Keratinocyte (primary cell): Measurements from ENCODE around the gene KRTAP2-1. TPM values are rescaled to one million over a fixed set of nuclear protein-coding genes. Genes with fewer than 3 reads are reported as not detected.

Source experiments
- DNase-seq: peaks from one replicate; pipeline ENCODE4 v3.0.0-alpha.2; 2011; ENCODE audit warnings: low read depth, missing footprints, low spot score
- FAIRE-seq: peaks from 2 replicates; lab custom pipeline; 2011; peaks lifted over from hg19 to GRCh38; lab: Jason Lieb, UNC
- H2AFZ ChIP-seq: 2 replicates; pipeline ENCODE4 v1.6.0; 2012; ENCODE audit warnings: low read length, control low read depth, inconsistent platforms; ENCODE audit not compliant: control insufficient read depth
- H3K27ac ChIP-seq: 2 replicates; pipeline ENCODE4 v1.5.1; 2011; ENCODE audit warnings: low read length; ENCODE audit not compliant: control insufficient read depth, insufficient read depth
- H3K27me3 ChIP-seq: 3 replicates; pipeline ENCODE4 v1.6.0; 2011; ENCODE audit warnings: low read length; ENCODE audit not compliant: control insufficient read depth, insufficient read depth; ENCODE audit errors: extremely low read depth
- H3K36me3 ChIP-seq, 2 experiments: 2 replicates in 1 of 2; 3 replicates in 1 of 2; pipeline ENCODE4 v1.5.1; 2011; ENCODE audit warnings: low read length in 2 of 2, mild to moderate bottlenecking in 1 of 2; ENCODE audit not compliant: control insufficient read depth in 2 of 2, insufficient read depth in 2 of 2; ENCODE audit errors: extremely low read depth in 1 of 2
- H3K4me1 ChIP-seq: 3 replicates; pipeline ENCODE4 v1.5.1; 2011; ENCODE audit warnings: low read length; ENCODE audit not compliant: control insufficient read depth, insufficient read depth; ENCODE audit errors: extremely low read depth
- H3K4me2 ChIP-seq: 3 replicates; pipeline ENCODE4 v1.6.0; 2011; ENCODE audit warnings: low read depth, low read length; ENCODE audit not compliant: control insufficient read depth, insufficient read depth; ENCODE audit errors: extremely low read depth
- H3K4me3 ChIP-seq, 3 experiments: fragments of 200-600 bp in 1 of 3; sonication (generic) in 1 of 3; 2 replicates in 2 of 3; 3 replicates in 1 of 3; pipeline ENCODE4 v1.5.1; 2011 to 2016; ENCODE audit warnings: low read length in 3 of 3, mild to moderate bottlenecking in 3 of 3, control low read depth in 2 of 3, inconsistent platforms in 1 of 3, low read depth in 1 of 3, mixed read lengths in 1 of 3, mixed run types in 1 of 3, moderate library complexity in 1 of 3; ENCODE audit not compliant: control insufficient read depth in 2 of 3, insufficient read depth in 2 of 3; ENCODE audit errors: extremely low read depth in 1 of 3
- H3K79me2 ChIP-seq: 2 replicates; pipeline ENCODE4 v1.6.0; 2012; ENCODE audit warnings: low read length; ENCODE audit not compliant: control insufficient read depth, insufficient read depth
- H3K9ac ChIP-seq: 3 replicates; pipeline ENCODE4 v1.6.0; 2011; ENCODE audit warnings: low read length; ENCODE audit not compliant: control insufficient read depth, insufficient read depth; ENCODE audit errors: extremely low read depth
- H3K9me1 ChIP-seq: 3 replicates; pipeline ENCODE4 v1.6.0; 2011; ENCODE audit warnings: low read length; ENCODE audit not compliant: control insufficient read depth, insufficient read depth; ENCODE audit errors: extremely low read depth
- H3K9me3 ChIP-seq: 2 replicates; pipeline ENCODE4 v1.5.1; 2012; ENCODE audit warnings: low read depth, low read length; ENCODE audit not compliant: control insufficient read depth
- H4K20me1 ChIP-seq: 3 replicates; pipeline ENCODE4 v1.6.0; 2011; ENCODE audit warnings: low read length; ENCODE audit not compliant: control insufficient read depth, insufficient read depth; ENCODE audit errors: extremely low read depth
- EZH2 ChIP-seq: IDR thresholded peaks from one replicate; pipeline ENCODE4 v1.6.1; 2012; ENCODE audit warnings: inconsistent platforms, mild to moderate bottlenecking, low read length, moderate library complexity
- dilution Hi-C: fragments of 300-500 bp; cut with MboI; formaldehyde crosslinking; loops from one replicate; pipeline ENCODE4 v1.7.0; 2020; ENCODE audit warnings: low sequenced_read_pairs; ENCODE audit not compliant: extremely low pct_ligation_motif_present
- polyA plus RNA-seq, 5 experiments: library from polyadenylated mRNA; depleted of rRNA in 3 of 5; stranded (reverse) in 3 of 5; stranded (forward) in 1 of 5; unstranded in 1 of 5; fragments of >200 nt; gene quantifications; 1 replicate in 1 of 5; 2 replicates in 3 of 5; 3 replicates in 1 of 5; pipeline versions ENCODE4 v1.2.1 to v1.2.3, GENCODE V29; 2011 to 2012; ENCODE audit warnings: missing spikeins in 2 of 5, low read depth in 1 of 5, low replicate concordance in 1 of 5
- TF ChIP-seq, protein P1 (sequence below), 3 experiments: IDR thresholded peaks in 1 of 3; conservative IDR thresholded peaks in 1 of 3; optimal IDR thresholded peaks in 1 of 3; 2 replicates in 2 of 3; 3 replicates in 1 of 3; pipeline versions ENCODE3 to v1.5.1; 2011; ENCODE audit warnings: low read length in 3 of 3, mild to moderate bottlenecking in 3 of 3, moderate library complexity in 2 of 3, control low read depth in 1 of 3, inconsistent platforms in 1 of 3; ENCODE audit not compliant: insufficient read depth in 2 of 3; ENCODE audit errors: extremely low read depth in 1 of 3

Gene KRTAP2-1
- polyA plus RNA-seq, 1 donor (not counting 4 experiments of a cell fraction or from before 2014, with no cell fraction given): not detected

DNA sequence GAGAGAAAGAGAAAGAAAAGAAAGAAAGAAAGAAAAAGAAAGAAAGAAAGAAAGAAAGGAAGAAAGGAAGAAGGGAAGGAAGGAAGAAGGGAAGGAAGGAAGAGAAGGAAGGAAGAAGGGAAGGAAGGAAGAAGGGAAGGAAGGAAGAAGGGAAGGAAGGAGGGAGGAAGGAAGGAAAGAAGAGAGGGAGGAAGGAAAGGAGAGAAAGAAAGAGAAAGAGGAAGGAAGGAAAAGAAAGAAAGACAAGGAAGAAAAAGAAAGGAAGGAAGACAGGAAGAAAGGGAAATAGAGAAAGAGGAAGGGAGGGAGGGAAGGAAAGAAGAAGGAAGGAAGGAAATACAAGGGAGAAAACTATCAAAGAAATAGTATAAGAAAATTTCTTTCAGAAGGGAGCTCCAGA lies 29.7 kb upstream of the KRTAP2-1 start:
- FAIRE-seq (no peak), DNase-seq (no peak)
- Histone ChIP-seq H3K9me1 (no peaks in the 10 kb centered on the region), H3K4me1 (no peaks in the 10 kb centered on the region), H3K9me3 (no peaks in the 10 kb centered on the region), H2AFZ (no peak overlapping the region), H3K9ac (no peak overlapping the region), H3K79me2 (no peaks in the 10 kb centered on the region), H3K27me3 (no peaks in the 10 kb centered on the region), H3K27ac (no peak overlapping the region), H3K4me2 (no peak overlapping the region), H4K20me1 (no peaks in the 10 kb centered on the region), H3K4me3 (no peak overlapping the region), H3K36me3 (no peaks in the 10 kb centered on the region)
- dilution Hi-C loops: no loop called here
- no peak for TF ChIP-seq EZH2
- TF ChIP-seq, protein P1, sequence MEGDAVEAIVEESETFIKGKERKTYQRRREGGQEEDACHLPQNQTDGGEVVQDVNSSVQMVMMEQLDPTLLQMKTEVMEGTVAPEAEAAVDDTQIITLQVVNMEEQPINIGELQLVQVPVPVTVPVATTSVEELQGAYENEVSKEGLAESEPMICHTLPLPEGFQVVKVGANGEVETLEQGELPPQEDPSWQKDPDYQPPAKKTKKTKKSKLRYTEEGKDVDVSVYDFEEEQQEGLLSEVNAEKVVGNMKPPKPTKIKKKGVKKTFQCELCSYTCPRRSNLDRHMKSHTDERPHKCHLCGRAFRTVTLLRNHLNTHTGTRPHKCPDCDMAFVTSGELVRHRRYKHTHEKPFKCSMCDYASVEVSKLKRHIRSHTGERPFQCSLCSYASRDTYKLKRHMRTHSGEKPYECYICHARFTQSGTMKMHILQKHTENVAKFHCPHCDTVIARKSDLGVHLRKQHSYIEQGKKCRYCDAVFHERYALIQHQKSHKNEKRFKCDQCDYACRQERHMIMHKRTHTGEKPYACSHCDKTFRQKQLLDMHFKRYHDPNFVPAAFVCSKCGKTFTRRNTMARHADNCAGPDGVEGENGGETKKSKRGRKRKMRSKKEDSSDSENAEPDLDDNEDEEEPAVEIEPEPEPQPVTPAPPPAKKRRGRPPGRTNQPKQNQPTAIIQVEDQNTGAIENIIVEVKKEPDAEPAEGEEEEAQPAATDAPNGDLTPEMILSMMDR (optimal IDR thresholded peaks at IDR 0.05 in 1 of 3, IDR thresholded peaks at IDR 0.05 in 1 of 3, conservative IDR thresholded peaks at IDR 0.05 in 1 of 3; ENCODE audit: extremely low read depth in 1 of 3, insufficient read depth in 2 of 3, low read length in 3 of 3): no peak

DNA sequence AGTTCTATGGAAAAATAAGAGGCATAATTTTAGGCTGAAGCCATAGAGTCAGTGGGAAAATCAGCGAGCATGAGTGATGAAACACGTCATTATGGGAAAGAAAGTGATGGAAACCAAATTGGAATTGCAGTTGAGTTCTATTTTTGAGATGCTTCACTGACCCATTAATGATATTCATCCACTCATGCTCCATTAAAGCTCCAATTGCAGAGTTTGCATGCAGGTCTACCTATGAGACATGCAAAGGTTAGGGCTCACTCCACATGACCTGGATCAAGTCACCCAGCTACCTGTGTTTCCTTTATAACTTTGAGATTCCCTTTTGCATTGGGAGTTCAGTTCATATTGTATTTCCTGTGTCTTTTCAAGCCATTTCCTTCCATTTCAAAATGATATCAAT lies 26.6 kb upstream of the KRTAP2-1 start:
- H4K20me1 ChIP-seq: no peaks in the 10 kb centered on the region
- H3K27me3 ChIP-seq: no peaks in the 10 kb centered on the region
- no peak for FAIRE-seq
- no peaks in the 10 kb centered on the region for H3K9me3 ChIP-seq
- no peak overlapping the region for H3K4me2 ChIP-seq
- dilution Hi-C loops: no loop called here
- no peaks in the 10 kb centered on the region for H3K4me1 ChIP-seq
- H3K9me1 ChIP-seq: no peaks in the 10 kb centered on the region
- H3K9ac ChIP-seq: no peak overlapping the region
- H3K36me3 ChIP-seq: no peaks in the 10 kb centered on the region
- no peak for DNase-seq
- TF ChIP-seq, protein P1 (optimal IDR thresholded peaks at IDR 0.05 in 1 of 3, IDR thresholded peaks at IDR 0.05 in 1 of 3, conservative IDR thresholded peaks at IDR 0.05 in 1 of 3; ENCODE audit: extremely low read depth in 1 of 3, insufficient read depth in 2 of 3, low read length in 3 of 3): no peak
- no peak for TF ChIP-seq EZH2
- no peak overlapping the region for H3K27ac ChIP-seq
- H3K4me3 ChIP-seq: no peak overlapping the region
- no peaks in the 10 kb centered on the region for H3K79me2 ChIP-seq
- H2AFZ ChIP-seq: no peak overlapping the region
